Neural cell (in vitro differentiated cells): Measurements from ENCODE around the gene HEATR5A. TPM values are rescaled to one million over a fixed set of nuclear protein-coding genes. Genes with fewer than 3 reads are reported as not detected.
"Not testable (repeated sequence)": the region's sequence is repeated elsewhere in the genome, so short reads cannot be mapped to it uniquely, and the experiment has no call there.

Source experiments
- H2AFZ ChIP-seq: fragments of 200-600, 300-800 bp; sonication (generic), shearing (Covaris generic); 2 replicates; pipeline ENCODE4 v1.6.0; 2014; ENCODE audit warnings: low read depth, mild to moderate bottlenecking, antibody characterized with exemption, low read length, moderate library complexity
- H3F3A ChIP-seq: fragments of 200-600 bp; shearing (Covaris generic); 2 replicates; pipeline ENCODE4 v1.6.1; 2016; ENCODE audit warnings: mild to moderate bottlenecking, moderate library complexity, mixed read lengths, antibody characterized with exemption, low read length; ENCODE audit not compliant: insufficient read depth, poor library complexity, severe bottlenecking
- H3K27ac ChIP-seq: fragments of 200-600, 300-800 bp; sonication (generic), shearing (Covaris generic); 2 replicates; pipeline ENCODE4 v1.5.1; 2014; ENCODE audit warnings: mild to moderate bottlenecking, low read length, moderate library complexity
- H3K27me3 ChIP-seq: fragments of 300-800, 200-600 bp; sonication (generic), shearing (Covaris generic); 2 replicates; pipeline ENCODE4 v1.6.0; 2014; ENCODE audit warnings: mild to moderate bottlenecking, low read depth, low read length, moderate library complexity; ENCODE audit not compliant: insufficient read depth
- H3K36me3 ChIP-seq: fragments of 300-800, 200-600 bp; sonication (generic), shearing (Covaris generic); 2 replicates; pipeline ENCODE4 v1.5.1; 2014; ENCODE audit warnings: mild to moderate bottlenecking, antibody characterized with exemption, low read length, moderate library complexity; ENCODE audit not compliant: insufficient read depth
- H3K4me2 ChIP-seq: fragments of 300-800, 200-600 bp; sonication (generic), shearing (Covaris generic); 2 replicates; pipeline ENCODE4 v1.6.0; 2014; ENCODE audit warnings: mild to moderate bottlenecking, low read length
- H3K4me3 ChIP-seq: fragments of 300-800, 200-600 bp; sonication (generic), shearing (Covaris generic); 2 replicates; pipeline ENCODE4 v1.5.1; 2014; ENCODE audit warnings: mild to moderate bottlenecking, low read length, moderate library complexity
- H3K79me2 ChIP-seq: fragments of 200-600 bp; shearing (Covaris generic); replicated peaks from 2 replicates; pipeline ENCODE4 v1.6.0; 2014; ENCODE audit warnings: mild to moderate bottlenecking, low read length, moderate library complexity; ENCODE audit not compliant: insufficient read depth
- H3K9ac ChIP-seq: fragments of 300-800, 200-600 bp; sonication (generic), shearing (Covaris generic); 2 replicates; pipeline ENCODE4 v1.6.1; 2016; ENCODE audit warnings: mild to moderate bottlenecking, low read length, mixed read lengths
- H3K9me2 ChIP-seq: fragments of 200-600 bp; shearing (Covaris generic); 2 replicates; pipeline ENCODE4 v1.6.1; 2016; ENCODE audit warnings: mild to moderate bottlenecking, low read length, mixed read lengths; ENCODE audit not compliant: insufficient read depth
- H3K9me3 ChIP-seq: fragments of 200-600, 300-800 bp; sonication (generic), shearing (Covaris generic); 2 replicates; pipeline ENCODE4 v1.6.1; 2016; ENCODE audit warnings: mild to moderate bottlenecking, mixed run types, low read length, moderate library complexity, mixed read lengths
- H4K20me1 ChIP-seq: fragments of 200-600 bp; shearing (Covaris generic); 2 replicates; pipeline ENCODE4 v1.6.1; 2016; ENCODE audit warnings: mild to moderate bottlenecking, mixed run types; ENCODE audit not compliant: insufficient read depth
- CTCF ChIP-seq: fragments of 450-650 bp; IDR thresholded peaks from 2 replicates; pipeline ENCODE4 v1.5.1; 2014; ENCODE audit warnings: antibody characterized with exemption, mild to moderate bottlenecking, moderate library complexity; ENCODE audit not compliant: poor library complexity, severe bottlenecking
- EP300 ChIP-seq: fragments of 450-650 bp; conservative IDR thresholded peaks from 2 replicates; pipeline ENCODE4 v1.6.1; 2014; ENCODE audit warnings: antibody characterized with exemption, mild to moderate bottlenecking, moderate library complexity; ENCODE audit not compliant: poor library complexity, severe bottlenecking
- EZH2 ChIP-seq: fragments of 200-600, 300-800 bp; shearing (Covaris generic), sonication (generic); IDR thresholded peaks from 2 replicates; pipeline ENCODE4 v1.6.1; 2014; ENCODE audit warnings: antibody characterized with exemption, low read length, borderline replicate concordance, mild to moderate bottlenecking; ENCODE audit not compliant: insufficient read depth, poor library complexity, severe bottlenecking
- MXI1 ChIP-seq: fragments of 450-650 bp; conservative IDR thresholded peaks from 2 replicates; pipeline ENCODE4 v1.6.1; 2014; ENCODE audit warnings: antibody characterized with exemption, mild to moderate bottlenecking; ENCODE audit not compliant: poor library complexity, severe bottlenecking
- POLR2AphosphoS5 ChIP-seq: IDR thresholded peaks from 2 replicates; pipeline ENCODE4 v1.6.1; 2012
- RAD21 ChIP-seq: fragments of 450-650 bp; conservative IDR thresholded peaks from 2 replicates; pipeline ENCODE4 v1.6.1; 2014; ENCODE audit warnings: antibody characterized with exemption, mild to moderate bottlenecking, moderate library complexity
- REST ChIP-seq: IDR thresholded peaks from 2 replicates; pipeline ENCODE4 v1.6.1; 2012; ENCODE audit warnings: borderline replicate concordance
- SMC3 ChIP-seq: fragments of 450-650 bp; conservative IDR thresholded peaks from 2 replicates; pipeline ENCODE4 v1.6.1; 2014; ENCODE audit warnings: antibody characterized with exemption, mild to moderate bottlenecking, moderate library complexity; ENCODE audit not compliant: poor library complexity
- TAF1 ChIP-seq: IDR thresholded peaks from 2 replicates; pipeline ENCODE4 v1.6.1; 2012; ENCODE audit warnings: low read depth
- polyA plus RNA-seq: library from polyadenylated mRNA; depleted of rRNA; stranded (reverse); fragments of >200 nt; gene quantifications from 2 replicates; pipeline ENCODE4 v1.2.3, GENCODE V29; 2014

Gene HEATR5A
- polyA plus RNA-seq, 1 donor from 2014 or later = 5.2 TPM

GRCh38 chr14:31465111-31465510 is 44.8 kb upstream of the HEATR5A start:
- Histone ChIP-seq H2AFZ (no peak overlapping the region), H3K27me3 (no peaks in the 10 kb centered on the region)

GRCh38 chr14:31462450-31462849 is 42.1 kb upstream of the HEATR5A start:
- not testable (repeated sequence) for H3K9me2 ChIP-seq, H3K9ac ChIP-seq, H3K36me3 ChIP-seq, H3K27me3 ChIP-seq, H3F3A ChIP-seq, H4K20me1 ChIP-seq, H3K9me3 ChIP-seq, H3K4me3 ChIP-seq, H3K79me2 ChIP-seq, H2AFZ ChIP-seq, H3K4me2 ChIP-seq, H3K27ac ChIP-seq

More at GRCh38 chr14:31465111-31465510, 44.8 kb upstream of the HEATR5A start:
- H3F3A ChIP-seq = no peaks in the 10 kb centered on the region
- H3K36me3 ChIP-seq = no peaks in the 10 kb centered on the region
- H3K9ac ChIP-seq = no peak overlapping the region
- H3K79me2 ChIP-seq = no peaks in the 10 kb centered on the region
- TF ChIP-seq TAF1 = no peak
- no peak for TF ChIP-seq CTCF
- TF ChIP-seq RAD21 = no peak
- no peak for TF ChIP-seq EZH2
- TF ChIP-seq SMC3 = no peak
- no peak for TF ChIP-seq REST
- no peak for TF ChIP-seq MXI1
- TF ChIP-seq POLR2AphosphoS5 = no peak
- TF ChIP-seq EP300 = no peak
- H4K20me1 ChIP-seq = no peaks in the 10 kb centered on the region
- no peak overlapping the region for H3K4me3 ChIP-seq
- no peak overlapping the region for H3K4me2 ChIP-seq
- no peak overlapping the region for H3K27ac ChIP-seq
- H3K9me2 ChIP-seq = no peaks in the 10 kb centered on the region
- no peaks in the 10 kb centered on the region for H3K9me3 ChIP-seq

- TF ChIP-seq RAD21 (no peak), TAF1 (no peak), POLR2AphosphoS5 (no peak), CTCF (no peak), EZH2 (no peak), MXI1 (no peak), EP300 (no peak), SMC3 (no peak), REST (no peak)
- H3K36me3 ChIP-seq = no peaks in the 10 kb centered on the region
- H3K27me3 ChIP-seq = no peaks in the 10 kb centered on the region
- H3K9me2 ChIP-seq = no peaks in the 10 kb centered on the region
- no peaks in the 10 kb centered on the region for H3K79me2 ChIP-seq
- H3K9ac ChIP-seq = no peak overlapping the region
- H4K20me1 ChIP-seq = no peaks in the 10 kb centered on the region
- no peak overlapping the region for H3K4me3 ChIP-seq
- no peaks in the 10 kb centered on the region for H3K9me3 ChIP-seq
- H3K4me2 ChIP-seq = no peak overlapping the region
- H3F3A ChIP-seq = no peaks in the 10 kb centered on the region
- no peak overlapping the region for H2AFZ ChIP-seq
- no peak overlapping the region for H3K27ac ChIP-seq
Measured at GRCh38 chr14:31461545-31461944, 41.2 kb upstream of the HEATR5A start.
